Measurements from ENCODE around the gene CDH23.

CDH23 gene

GRCh38 chr10:71482620-71483019, 85.9 kb downstream of the CDH23 start:
- no peak for DNase-seq (ENCODE audit: low read depth in 2 of 2, low spot score in 1 of 2)

GRCh38 chr10:71483135-71483534, 86.4 kb downstream of the CDH23 start:
- no peak for DNase-seq (ENCODE audit: low read depth in 2 of 2, low spot score in 1 of 2)

GRCh38 chr10:71483885-71484751, 87.4 kb downstream of the CDH23 start:
- no peak for DNase-seq (ENCODE audit: low read depth in 2 of 2, low spot score in 1 of 2)

GRCh38 chr10:71486484-71487114, 89.9 kb downstream of the CDH23 start:
- DNase-seq (ENCODE audit: low read depth in 2 of 2, low spot score in 1 of 2) = no peak

- no peak for DNase-seq (ENCODE audit: low read depth in 2 of 2, low spot score in 1 of 2)
Measured at GRCh38 chr10:71487726-71488125, 91.0 kb downstream of the CDH23 start.

- no peak for DNase-seq (ENCODE audit: low read depth in 2 of 2, low spot score in 1 of 2)
Measured at GRCh38 chr10:71489077-71489476, 92.4 kb downstream of the CDH23 start.

- no peak for DNase-seq (ENCODE audit: low read depth in 2 of 2, low spot score in 1 of 2)
Measured at GRCh38 chr10:71492872-71493271, 96.2 kb downstream of the CDH23 start.

- DNase-seq (ENCODE audit: low read depth in 2 of 2, low spot score in 1 of 2) = no peak
Measured at GRCh38 chr10:71493741-71494140, 97.0 kb downstream of the CDH23 start.

- DNase-seq (ENCODE audit: low read depth in 2 of 2, low spot score in 1 of 2) = no peak
Measured at GRCh38 chr10:71494476-71494875, 97.8 kb downstream of the CDH23 start.

GRCh38 chr10:71494980-71495381, 98.3 kb downstream of the CDH23 start:
- no peak for DNase-seq (ENCODE audit: low read depth in 2 of 2, low spot score in 1 of 2)

GRCh38 chr10:71496927-71497762, 100.4 kb downstream of the CDH23 start:
- no peak for DNase-seq (ENCODE audit: low read depth in 2 of 2, low spot score in 1 of 2)

GRCh38 chr10:71497763-71498326, 101.1 kb downstream of the CDH23 start:
- no peak for DNase-seq (ENCODE audit: low read depth in 2 of 2, low spot score in 1 of 2)

- no peak for DNase-seq (ENCODE audit: low read depth in 2 of 2, low spot score in 1 of 2)
Measured at GRCh38 chr10:71501402-71501801, 104.7 kb downstream of the CDH23 start.

GRCh38 chr10:71502190-71502589, 105.5 kb downstream of the CDH23 start:
- DNase-seq (ENCODE audit: low read depth in 2 of 2, low spot score in 1 of 2) = no peak

- no peak for DNase-seq (ENCODE audit: low read depth in 2 of 2, low spot score in 1 of 2)
Measured at GRCh38 chr10:71502851-71503250, 106.1 kb downstream of the CDH23 start.

- DNase-seq (ENCODE audit: low read depth in 2 of 2, low spot score in 1 of 2) = no peak
Measured at GRCh38 chr10:71504168-71504567, 107.4 kb downstream of the CDH23 start.

GRCh38 chr10:71504570-71504969, 107.8 kb downstream of the CDH23 start:
- DNase-seq (ENCODE audit: low read depth in 2 of 2, low spot score in 1 of 2) = no peak

- no peak for DNase-seq (ENCODE audit: low read depth in 2 of 2, low spot score in 1 of 2)
Measured at GRCh38 chr10:71505862-71506261, 109.1 kb downstream of the CDH23 start.

GRCh38 chr10:71509444-71509843, 112.7 kb downstream of the CDH23 start:
- no peak for DNase-seq (ENCODE audit: low read depth in 2 of 2, low spot score in 1 of 2)

GRCh38 chr10:71511206-71511605, 114.5 kb downstream of the CDH23 start:
- DNase-seq (ENCODE audit: low read depth in 2 of 2, low spot score in 1 of 2) = no peak

GRCh38 chr10:71512312-71512711, 115.6 kb downstream of the CDH23 start:
- DNase-seq (ENCODE audit: low read depth in 2 of 2, low spot score in 1 of 2) = no peak
